Progenitor cell of endocrine pancreas (in vitro differentiated cells): ENCODE data around the gene FUNDC2. TPM values are rescaled to one million over a fixed set of nuclear protein-coding genes. Genes with fewer than 3 reads are reported as not detected.
A peak's percentile ranks its signal among the peaks of the same experiment; 100 is the strongest.

Experiments used
- DNase-seq: peaks from one replicate; pipeline ENCODE4 v3.0.0; 2021; ENCODE audit warnings: low spot score; ENCODE audit not compliant: unreplicated experiment
- H3K27ac Mint-ChIP-seq: 2 replicates; pipeline ENCODE4 v1.8.0; 2021; ENCODE audit warnings: mild to moderate bottlenecking, moderate library complexity, mixed read lengths
- H3K27me3 Mint-ChIP-seq: 2 replicates; pipeline ENCODE4 v1.8.0; 2021; ENCODE audit warnings: mixed read lengths
- H3K36me3 Mint-ChIP-seq: 2 replicates; pipeline ENCODE4 v1.8.0; 2022; ENCODE audit warnings: mixed read lengths; ENCODE audit not compliant: insufficient read depth
- H3K4me1 Mint-ChIP-seq: 2 replicates; pipeline ENCODE4 v1.8.0; 2021; ENCODE audit warnings: low read depth, mixed read lengths
- H3K4me3 Mint-ChIP-seq: 2 replicates; pipeline ENCODE4 v1.8.0; 2021; ENCODE audit warnings: low read depth, mild to moderate bottlenecking, moderate library complexity, mixed read lengths
- H3K9me3 Mint-ChIP-seq: 2 replicates; pipeline ENCODE4 v1.8.0; 2021; ENCODE audit warnings: low read depth, mixed read lengths
- CTCF ChIP-seq: fragments of 200-600 bp; sonication (generic); IDR thresholded peaks from one replicate; pipeline ENCODE4 v1.5.0; 2021; ENCODE audit warnings: antibody characterized with exemption, mild to moderate bottlenecking; ENCODE audit not compliant: unreplicated experiment
- total RNA-seq: library from RNA; stranded (reverse); gene quantifications from 2 replicates; pipeline ENCODE4 v1.2.1, GENCODE V29; 2021

The FUNDC2 gene
- total RNA-seq, 1 donor from 2014 or later = 92.8 TPM

- Mint-ChIP-seq H3K4me3 (no peak overlapping the region), H3K27me3 (no peaks in the 10 kb centered on the region), H3K9me3 (peaks cover 13% of the 10 kb centered on the region), H3K36me3 (peaks cover 13% of the 10 kb centered on the region), H3K4me1 (no peaks in the 10 kb centered on the region), H3K27ac (no peak overlapping the region)
- TF ChIP-seq CTCF = no peak
- DNase-seq = no peak
These were observed 19.6 kb downstream of the FUNDC2 start for GRCh38 chrX:155046129-155046810.

GRCh38 chrX:155046811-155047528 lies 20.3 kb downstream of the FUNDC2 start:
- TF ChIP-seq CTCF = no peak
- Mint-ChIP-seq H3K9me3 (peaks cover 20% of the 10 kb centered on the region), H3K27me3 (no peaks in the 10 kb centered on the region), H3K36me3 (peaks cover 12% of the 10 kb centered on the region), H3K4me3 (no peak overlapping the region), H3K27ac (no peak overlapping the region), H3K4me1 (no peaks in the 10 kb centered on the region)
- no peak for DNase-seq

GRCh38 chrX:155048977-155049619 lies 22.5 kb downstream of the FUNDC2 start:
- H3K4me3 Mint-ChIP-seq = no peak overlapping the region
- no peak overlapping the region for H3K27ac Mint-ChIP-seq
- no peaks in the 10 kb centered on the region for H3K27me3 Mint-ChIP-seq
- DNase-seq = peak; percentile 34
- TF ChIP-seq CTCF = peak; percentile 54
- H3K4me1 Mint-ChIP-seq = no peaks in the 10 kb centered on the region
- H3K36me3 Mint-ChIP-seq = peaks cover 13% of the 10 kb centered on the region
- peaks cover 19% of the 10 kb centered on the region for H3K9me3 Mint-ChIP-seq

- Mint-ChIP-seq H3K27me3 (no peaks in the 10 kb centered on the region), H3K4me3 (no peak overlapping the region), H3K4me1 (no peaks in the 10 kb centered on the region), H3K9me3 (peaks cover 11% of the 10 kb centered on the region), H3K36me3 (peaks cover 5% of the 10 kb centered on the region), H3K27ac (no peak overlapping the region)
- TF ChIP-seq CTCF = no peak
- DNase-seq = no peak
These were observed 26.3 kb downstream of the FUNDC2 start for GRCh38 chrX:155052738-155053498.

- Mint-ChIP-seq H3K36me3 (peaks cover 5% of the 10 kb centered on the region), H3K4me1 (no peaks in the 10 kb centered on the region), H3K27ac (no peak overlapping the region), H3K9me3 (peaks cover 11% of the 10 kb centered on the region), H3K27me3 (no peaks in the 10 kb centered on the region), H3K4me3 (no peak overlapping the region)
- TF ChIP-seq CTCF = no peak
- no peak for DNase-seq
These were observed 27.0 kb downstream of the FUNDC2 start for GRCh38 chrX:155053656-155054055.
